DMS 273 (cell line): ENCODE measurements around the gene MAST1.
"Not testable (repeated sequence)": the region's sequence is repeated elsewhere in the genome, so short reads cannot be mapped to it uniquely, and the experiment has no call there.

Experiments
- DNase-seq: peaks from one replicate; lab custom pipeline; 2025; ENCODE audit not compliant: unreplicated experiment; lab: John Stamatoyannopoulos, UW

Gene MAST1

DNA sequence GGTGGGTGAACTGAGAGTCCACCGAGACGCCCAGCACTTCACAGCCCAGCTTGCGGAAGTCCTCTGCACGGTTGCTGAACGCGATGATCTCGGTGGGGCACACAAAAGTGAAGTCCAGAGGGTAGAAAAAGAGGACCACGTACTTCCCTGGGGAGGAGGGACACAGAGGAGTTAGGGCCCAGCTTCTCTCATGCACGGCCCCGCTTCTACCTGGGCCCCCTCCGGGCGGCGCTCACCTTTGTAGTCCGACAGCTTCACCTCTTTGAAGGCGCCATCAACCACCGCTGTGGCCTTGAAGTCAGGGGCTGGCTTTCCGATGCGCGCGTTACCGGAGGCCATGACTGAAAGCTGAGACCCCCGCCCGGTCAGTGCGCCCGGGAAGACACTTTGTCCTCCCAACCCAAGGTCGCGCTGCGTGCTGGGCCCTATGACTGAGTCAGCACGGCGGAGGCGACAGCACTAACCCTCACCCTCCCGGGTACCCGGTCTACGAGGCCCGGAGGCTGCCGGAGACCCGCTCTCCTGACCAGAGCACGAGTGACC, 37.3 kb upstream of the MAST1 start:
- no peak for DNase-seq

DNA sequence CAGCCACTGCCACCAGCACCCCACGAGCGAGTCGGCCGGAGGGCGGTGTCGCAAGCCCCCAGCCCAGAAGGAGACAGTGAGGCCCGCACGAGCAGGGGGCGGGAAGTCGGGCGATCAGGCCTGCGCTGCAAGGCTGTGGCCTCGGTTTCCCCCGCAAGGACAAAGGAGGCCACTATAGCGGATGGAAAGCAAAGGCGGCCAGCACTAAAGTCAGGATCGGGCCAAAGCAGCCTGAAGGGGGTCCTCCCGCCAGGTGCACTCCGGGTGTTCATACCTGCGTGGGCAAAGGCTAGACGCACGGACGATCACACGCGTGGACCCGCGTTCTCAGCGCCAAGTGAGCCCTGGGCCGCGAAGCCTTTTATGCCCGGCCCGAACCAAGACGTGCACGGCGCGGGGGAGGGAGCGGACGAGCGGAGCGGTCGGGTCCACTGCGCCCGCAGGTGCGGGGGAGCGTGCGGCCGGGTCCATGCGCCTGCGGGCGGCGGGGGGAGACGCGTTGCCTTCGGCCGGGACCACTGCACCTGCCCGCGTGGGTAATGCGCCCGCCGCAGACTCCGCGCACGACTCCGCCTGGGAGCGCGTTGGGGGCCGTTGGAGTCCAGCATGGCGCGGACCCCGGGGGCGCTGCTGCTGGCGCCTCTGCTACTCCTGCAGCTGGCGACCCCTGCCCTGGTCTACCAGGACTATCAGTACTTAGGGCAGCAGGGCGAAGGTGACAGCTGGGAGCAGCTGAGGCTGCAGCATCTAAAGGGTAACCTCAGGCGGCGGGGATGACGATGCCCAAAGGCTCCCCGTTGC, 36.6 kb upstream of the MAST1 start, which contains the start of the genes PRDX2 and THSD8:
PRDX2 (minus strand) TSS at position 335 of the 801 bp plus-strand sequence. CDS start 539 bp downstream, outside the sequence.
THSD8 (plus strand) TSS at position 604 of the 801 bp plus-strand sequence; CDS start at position 607, 3 bp downstream.
- DNase-seq, result peak; percentile 95

DNA sequence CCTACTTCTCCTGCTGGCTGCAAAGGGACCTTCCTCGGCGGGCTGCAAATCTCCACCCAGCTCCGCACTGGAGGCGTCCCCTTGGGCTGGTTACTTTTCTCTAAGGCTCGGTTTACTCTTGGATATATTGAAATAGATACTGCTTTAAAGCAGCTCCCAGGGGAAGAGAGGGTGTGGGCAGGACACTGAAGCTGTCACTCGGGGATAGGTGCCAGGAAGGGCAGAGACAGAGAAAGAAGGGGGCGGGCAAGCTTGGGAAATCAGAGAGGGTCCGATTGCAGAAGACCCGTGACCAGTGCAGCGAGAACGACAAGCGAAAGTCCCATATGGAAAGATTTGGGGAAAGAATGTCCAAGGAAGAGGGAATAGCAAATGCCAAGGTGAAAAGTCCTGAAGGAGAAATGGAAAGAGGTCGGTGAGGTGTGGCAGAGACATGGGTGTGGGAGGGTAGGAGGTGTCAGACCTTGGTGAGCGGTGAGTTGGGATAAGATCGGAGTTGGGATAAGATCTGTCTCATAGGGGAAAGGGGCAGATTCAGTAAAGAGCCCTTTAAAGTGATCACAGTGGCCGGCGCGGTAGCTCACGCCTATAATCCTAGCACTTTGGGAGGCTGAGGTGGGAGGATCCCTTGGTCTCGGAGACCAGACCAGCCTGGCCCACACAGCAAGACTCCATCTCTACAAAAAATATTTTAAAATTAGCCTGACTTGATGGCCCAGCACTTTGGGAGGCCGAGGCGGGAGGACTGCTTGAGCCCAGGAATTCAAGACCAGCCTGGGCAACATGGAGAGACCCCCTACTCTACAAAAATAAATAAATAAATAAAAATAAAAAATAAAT, 35.8 kb upstream of the MAST1 start:
- no peak for DNase-seq

DNA sequence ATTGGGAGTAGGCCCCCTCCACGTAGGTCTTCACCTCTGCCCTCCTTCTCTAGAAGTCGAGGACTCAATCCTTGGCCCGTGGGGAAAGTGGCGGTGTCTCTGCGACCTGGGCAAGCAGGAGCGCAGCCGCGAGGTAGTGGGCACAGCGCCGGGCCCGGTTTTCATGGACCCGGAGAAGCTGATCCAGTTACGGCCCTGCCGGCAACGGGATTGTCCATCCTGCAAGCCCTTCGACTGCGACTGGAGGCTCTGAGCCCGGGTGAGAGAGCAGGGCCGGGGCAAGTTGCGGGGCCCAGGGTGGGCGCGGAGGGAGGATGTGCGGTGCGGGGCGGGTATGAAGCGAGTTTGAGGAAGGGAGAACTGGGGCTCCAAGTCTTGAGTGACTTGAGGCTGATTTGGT, 34.3 kb upstream of the MAST1 start:
- DNase-seq, result no peak

DNA sequence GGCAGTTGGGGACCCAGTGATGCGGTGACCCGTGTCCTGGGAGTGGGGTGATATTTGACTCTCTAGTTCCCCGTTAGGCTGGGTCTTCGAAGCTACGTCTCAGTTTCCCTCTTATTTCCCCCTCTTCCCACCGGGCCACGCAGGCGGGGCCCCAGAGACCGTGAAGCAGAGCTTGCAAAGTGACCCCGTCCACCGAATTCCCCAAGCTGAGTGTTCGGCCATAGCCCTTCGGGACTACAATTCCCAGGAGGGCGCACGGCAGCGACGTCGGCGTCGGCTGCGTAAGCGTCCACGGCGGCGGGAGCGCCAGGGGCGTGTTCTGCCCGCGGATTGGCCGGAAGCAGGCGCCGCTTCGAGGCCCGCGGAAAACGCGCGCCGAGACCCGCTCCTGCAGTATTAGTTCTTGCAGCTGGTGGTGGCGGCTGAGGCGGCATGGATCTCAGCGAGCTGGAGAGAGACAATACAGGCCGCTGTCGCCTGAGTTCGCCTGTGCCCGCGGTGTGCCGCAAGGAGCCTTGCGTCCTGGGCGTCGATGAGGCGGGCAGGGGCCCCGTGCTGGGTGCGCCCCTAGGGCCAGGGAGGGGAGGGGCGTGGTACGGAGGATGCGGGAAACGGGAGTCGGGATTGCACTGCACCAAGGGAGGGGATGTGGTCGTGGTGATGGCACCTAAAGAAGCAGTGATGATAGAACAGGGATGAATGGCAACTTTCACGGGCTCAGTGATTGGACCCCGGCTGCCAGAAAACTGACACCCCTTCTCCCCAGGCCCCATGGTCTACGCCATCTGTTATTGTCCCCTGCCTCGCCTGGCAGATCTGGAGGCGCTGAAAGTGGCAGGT, 31.9 kb upstream of the MAST1 start, which contains the start of gene RNASEH2A:
RNASEH2A (plus strand) TSS at position 343 of the 840 bp plus-strand sequence; CDS start at position 433, 90 bp downstream.
- DNase-seq, result peak; percentile 97

DNA sequence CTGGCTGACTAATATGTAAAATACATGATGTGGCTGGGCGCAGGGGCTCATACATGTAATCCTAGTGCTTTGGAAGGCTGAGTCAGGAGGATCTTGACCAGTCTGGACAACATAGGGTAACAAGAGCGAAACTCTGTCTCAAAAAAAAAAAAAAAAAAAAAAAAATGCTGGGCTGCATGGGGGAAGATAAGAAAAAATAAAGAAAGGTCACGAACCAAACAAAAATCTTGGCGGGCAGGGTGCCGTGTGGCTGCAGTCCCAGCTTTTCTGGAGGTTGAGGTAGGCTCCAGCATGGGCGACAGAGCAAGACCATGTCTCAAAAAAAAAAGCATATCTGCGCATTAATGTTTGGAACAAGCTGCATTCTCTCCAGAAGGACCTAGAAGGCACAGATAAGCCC, 23.2 kb upstream of the MAST1 start:
- no peak for DNase-seq

DNA sequence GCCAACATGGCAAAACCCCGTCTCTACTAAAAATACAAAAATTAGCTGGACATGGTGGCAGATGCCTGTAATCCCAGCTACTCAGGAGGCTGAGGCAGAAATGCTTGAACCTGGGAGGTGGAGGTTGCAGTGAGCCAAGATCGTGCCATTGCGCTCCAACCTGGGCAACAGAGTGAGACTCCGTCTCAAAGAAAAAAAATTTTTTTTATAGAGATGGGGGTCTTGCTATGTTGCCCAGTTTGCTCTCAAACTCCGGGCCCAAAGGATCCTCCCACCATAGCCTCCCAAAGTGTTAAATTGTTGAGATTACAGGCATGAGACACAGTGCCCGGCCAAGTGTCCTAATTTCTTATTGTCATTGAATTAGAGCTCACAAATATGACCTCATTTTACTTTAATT, 21.1 kb upstream of the MAST1 start:
- not testable (repeated sequence) for DNase-seq

DNA sequence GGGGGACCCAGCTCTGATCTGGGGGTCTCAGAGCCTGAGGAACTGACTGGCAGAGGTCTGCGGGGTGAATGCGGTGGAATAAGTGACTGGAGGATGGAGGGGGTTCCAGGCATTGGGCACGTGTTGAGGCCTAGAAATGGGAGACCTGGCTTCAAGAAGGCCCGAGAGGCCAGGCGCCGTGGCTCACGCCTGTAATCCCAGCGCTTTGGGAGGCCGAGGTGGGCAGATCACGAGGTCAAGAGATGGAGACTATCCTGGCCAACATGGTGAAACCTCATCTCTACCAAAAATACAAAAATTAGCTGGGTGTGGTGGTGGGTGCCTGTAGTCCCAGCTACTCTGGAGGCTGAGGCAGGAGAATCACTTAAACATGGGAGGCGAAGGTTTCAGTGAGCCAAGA, 20.5 kb upstream of the MAST1 start:
- not testable (repeated sequence) for DNase-seq

DNA sequence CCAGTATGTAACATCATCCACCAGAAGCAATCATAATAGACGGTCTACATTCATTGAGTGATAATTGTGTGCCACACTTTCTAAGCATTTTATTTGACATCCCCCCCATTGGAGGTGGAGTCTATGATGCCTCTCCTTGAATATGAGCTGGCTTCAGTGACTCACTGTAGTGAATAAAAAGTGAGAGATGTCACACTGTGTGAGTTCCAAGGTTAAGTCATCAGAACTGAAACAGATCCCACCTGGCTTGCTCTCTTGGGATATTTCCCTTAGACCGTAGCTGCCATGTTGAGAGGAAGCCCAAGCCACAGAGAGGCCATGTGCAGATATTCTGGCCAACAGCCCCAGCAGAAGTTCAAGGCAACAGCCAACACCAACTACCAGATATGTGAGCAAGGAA, 16.6 kb upstream of the MAST1 start:
- DNase-seq, result no peak

DNA sequence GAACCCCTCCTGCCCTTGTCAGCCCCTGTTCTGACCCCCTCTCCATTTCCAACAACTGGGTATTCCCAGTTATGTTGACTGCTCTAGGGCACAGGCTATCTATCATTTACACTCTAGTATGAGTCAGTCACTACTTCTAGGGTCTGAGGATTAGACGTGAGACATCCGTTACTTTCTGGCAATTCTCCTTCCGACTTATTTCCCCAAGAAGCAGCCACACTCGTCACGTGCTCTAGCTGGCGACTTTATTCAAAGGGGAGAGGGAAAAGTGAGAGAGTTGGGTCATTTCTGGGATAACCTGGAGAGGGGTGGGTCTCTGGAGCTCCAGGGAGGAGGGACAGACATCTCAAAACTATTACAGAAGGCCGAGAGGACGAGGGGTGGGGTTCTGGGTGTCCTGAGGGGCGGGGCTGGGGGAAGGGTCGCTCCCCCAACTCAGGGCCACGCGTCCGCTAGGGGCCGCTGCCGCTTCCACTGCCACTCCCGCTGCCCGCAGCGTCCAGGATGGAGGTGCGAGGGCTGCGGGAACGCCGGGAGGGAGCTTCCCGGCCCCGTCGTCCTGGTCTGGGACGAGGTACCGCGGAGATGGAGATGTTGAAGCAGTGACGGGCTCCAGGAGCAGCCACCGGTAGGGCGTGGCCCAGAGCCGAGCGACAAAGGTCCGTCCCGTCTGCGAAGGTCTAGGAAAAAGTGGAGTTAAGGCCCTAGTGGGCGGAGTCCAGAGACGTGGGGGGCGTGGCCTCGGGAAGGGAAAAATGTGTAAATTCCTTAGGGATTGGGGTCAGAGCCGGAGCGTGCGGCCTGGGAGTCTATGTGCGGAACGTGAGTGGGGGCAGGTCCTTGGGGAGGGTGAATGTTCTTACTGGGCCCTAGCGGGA, 12.8 kb upstream of the MAST1 start:
- DNase-seq, result no peak

DNA sequence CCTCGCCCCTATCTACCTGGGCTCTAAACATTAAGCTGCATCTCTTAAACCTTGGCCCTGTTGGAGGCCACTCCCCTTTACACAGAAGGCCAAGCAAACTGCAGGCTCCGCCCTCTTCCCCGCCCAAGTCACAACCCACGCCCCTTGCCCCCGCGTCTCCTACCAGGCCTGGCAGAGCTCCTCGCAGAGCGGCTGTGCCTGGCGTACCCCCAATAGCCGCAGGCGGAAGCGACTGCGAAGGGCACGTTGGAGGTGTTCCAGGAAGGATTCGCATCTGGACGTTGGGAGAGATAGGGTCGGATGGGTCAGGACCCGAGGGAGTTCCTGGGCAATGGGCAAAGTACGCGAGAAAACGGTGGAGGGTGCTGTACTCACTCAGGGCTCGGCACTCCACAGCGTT, 9.8 kb upstream of the MAST1 start:
- peak; percentile 89 for DNase-seq

DNA sequence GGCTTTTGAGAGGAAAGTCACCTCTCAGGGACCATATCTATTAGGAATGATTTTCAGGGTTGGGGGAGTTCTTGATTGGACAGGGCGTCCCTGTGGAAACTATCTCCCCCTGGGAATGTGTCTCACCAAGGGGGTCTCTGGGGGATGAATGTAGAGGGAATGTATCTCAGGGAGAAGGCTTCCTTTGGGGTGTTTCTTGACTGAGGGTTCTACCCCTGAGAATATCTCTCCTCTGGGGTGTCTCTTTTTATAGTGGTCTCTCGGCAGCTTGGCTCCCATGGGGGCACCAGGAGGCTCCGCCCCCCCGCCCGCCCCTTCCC, 4.9 kb upstream of the MAST1 start:
- DNase-seq, result peak; percentile 53

DNA sequence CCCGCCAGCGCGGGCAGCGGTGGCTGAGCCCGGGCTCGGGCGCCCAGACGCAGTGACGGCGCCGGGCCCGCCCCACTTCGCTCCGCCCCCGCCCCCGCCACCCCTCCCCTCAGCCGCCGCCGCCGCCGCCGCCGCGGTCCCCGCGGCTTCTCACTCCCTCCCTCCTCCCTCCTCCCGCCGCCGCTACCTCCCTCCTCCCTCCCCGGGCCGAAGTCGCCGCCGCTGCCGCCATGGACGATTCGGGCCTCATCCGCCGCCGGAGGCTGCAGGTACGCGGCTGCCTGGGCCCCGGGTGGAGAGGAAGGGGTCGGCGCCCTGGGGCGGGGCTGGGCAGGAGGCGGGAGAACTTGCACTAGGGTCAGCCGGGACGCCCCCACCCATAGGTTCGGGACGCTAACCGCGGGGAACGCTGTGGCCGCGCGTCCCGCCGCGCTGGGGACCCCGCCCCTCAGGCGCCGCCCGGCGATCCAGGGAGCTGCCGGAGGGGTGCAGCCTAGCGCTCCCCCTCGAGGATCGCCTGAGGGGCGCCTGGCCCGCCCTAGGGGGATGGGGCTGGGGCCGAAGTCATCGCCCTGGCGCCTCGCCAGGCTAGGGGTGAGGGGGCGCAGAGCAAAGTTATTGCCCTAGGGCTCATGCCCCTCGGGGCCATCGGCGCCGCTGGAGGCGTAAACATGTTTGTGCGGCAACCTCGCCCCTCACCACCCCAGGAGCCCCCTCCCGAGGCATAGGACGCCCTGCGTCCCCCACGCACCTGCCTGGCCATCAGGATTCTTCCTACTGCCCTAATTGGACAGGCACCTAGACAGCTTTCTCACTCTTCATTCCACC, 4.4 kb upstream of the MAST1 start:
- peak; percentile 80 for DNase-seq

DNA sequence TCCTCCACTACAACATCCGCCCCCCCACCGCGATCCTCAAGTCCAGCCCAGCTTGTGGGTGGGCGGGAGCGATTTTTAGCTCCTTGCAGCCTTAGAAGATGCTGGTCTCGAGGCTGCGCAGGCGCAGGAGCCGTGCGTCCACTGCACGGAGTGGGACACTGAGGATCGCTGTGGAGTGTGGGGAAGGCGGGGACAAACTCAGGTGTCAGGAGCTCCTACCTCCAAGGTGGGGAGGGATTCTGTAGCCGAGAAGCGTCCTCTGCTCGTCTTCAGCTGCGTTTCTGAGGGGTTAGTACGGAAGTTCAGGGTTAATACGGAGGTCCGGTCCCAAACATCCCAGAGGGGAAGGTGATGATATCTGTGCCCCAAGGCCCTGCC, 3.8 kb upstream of the MAST1 start, which contains the start of gene RTBDN:
RTBDN (minus strand) TSS at position 14 of the 378 bp plus-strand sequence. CDS start 4,600 bp downstream, outside the sequence.
- peak; percentile 64 for DNase-seq

DNA sequence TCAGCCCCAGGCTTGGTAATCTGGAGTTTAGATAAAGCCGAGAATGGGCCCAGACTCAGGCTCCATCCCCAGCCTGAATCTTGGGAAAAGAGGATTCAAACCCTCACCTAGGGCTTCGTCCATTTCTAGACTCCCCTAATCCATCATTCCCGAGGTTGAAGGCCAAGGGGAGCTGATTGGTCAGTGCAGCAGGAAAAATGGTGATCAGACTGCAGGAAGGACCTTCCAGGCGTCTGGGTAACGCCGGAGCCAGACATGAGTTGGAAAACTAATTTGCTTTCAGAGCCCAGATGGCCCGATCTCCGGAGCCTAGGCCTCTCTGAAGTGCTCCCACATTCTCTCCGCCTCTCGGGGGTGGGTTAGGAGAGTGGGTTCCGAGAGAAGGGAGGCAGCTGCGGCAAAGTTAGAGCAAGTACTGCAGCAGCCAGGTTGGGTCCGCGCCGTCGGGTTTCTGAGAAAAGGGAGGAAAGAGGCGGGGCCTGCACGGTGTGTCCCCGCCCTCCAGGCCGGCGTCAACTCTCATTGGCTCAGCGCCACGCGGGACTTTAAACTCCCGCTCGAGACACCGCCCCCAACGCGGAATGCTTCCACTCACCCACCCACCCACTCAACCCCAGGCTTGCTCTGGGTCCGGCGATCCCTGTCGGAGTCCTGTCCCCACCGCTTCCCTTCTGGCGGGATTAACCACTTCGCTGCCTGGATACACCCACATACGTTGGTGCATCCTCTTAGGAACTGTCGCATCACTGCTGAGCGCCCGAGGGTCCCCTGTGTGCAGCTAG, 3.1 kb upstream of the MAST1 start:
- DNase-seq, result peak; percentile 85

DNA sequence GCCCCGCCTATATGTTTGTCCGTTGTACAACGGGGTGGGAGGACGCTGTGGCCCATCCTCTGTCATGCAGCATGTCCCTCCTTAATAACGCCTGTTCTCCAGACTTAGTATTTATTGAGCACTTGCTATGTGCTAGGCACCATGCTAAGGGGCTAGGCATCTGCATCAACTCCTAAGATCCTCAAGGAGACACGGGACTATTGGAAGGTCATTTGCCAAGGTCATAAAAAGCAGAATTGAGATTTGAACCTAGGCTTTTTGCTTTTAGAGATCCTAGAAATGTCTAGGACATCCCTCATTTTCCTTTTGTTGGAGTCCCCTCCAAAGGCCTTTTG, 1.8 kb upstream of the MAST1 start:
- DNase-seq, result no peak

DNA sequence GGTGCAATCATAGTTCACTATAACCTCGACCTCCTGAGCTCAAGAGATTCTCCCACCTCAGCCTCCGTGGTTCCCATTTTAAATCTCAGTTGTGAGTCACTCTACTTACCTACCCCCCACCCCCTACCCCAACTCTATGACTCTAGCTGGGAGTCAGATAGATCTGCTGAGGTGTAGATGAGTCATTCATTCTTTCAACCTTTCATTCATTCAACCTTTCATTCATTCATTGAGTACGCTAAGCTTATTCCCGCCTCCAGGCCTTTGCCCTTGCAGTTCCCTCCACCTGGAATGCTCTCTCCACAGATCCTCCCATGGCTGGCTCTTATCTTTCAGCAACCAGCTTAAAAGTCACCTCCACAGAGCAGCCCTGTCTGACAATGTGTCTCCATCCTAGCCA, 1.1 kb upstream of the MAST1 start:
- no peak for DNase-seq
